OCI-LY7 (cell line): ENCODE data around the gene DIRAS1. TPM values are rescaled to one million over a fixed set of nuclear protein-coding genes. Genes with fewer than 3 reads are reported as not detected.

Experiments used
- BruUV-seq: library from RNA; stranded (reverse); fragments of 400-500 nt; replicated peaks from 2 replicates; lab custom pipeline; 2021; lab: Mats Ljungman, UMichigan
- CTCF ChIA-PET: fragments of 300-600 bp; sonication (Branson Sonifier 250); formaldehyde crosslinking; loops from one replicate; lab custom pipeline; 2022; ENCODE audit warnings: antibody characterized with exemption; ENCODE audit not compliant: unreplicated experiment; lab: Charles Lee
- POLR2A ChIA-PET: fragments of 300-600 bp; sonication (Branson Sonifier 250); formaldehyde crosslinking; loops from one replicate; lab custom pipeline; 2022; ENCODE audit warnings: antibody characterized with exemption; lab: Charles Lee
- DNase-seq: peaks from one replicate; pipeline ENCODE4 v3.0.0-alpha.2; 2015; ENCODE audit warnings: low spot score
- H2AFZ ChIP-seq: fragments of 200-600 bp; sonication (generic), shearing (Covaris generic); 2 replicates; pipeline ENCODE4 v1.6.1; 2014; ENCODE audit warnings: mild to moderate bottlenecking, antibody characterized with exemption, low read length, moderate library complexity
- H3K27ac ChIP-seq: fragments of 200-600 bp; sonication (generic); 2 replicates; pipeline ENCODE4 v1.5.1; 2014; ENCODE audit warnings: mixed run types, low read depth, mild to moderate bottlenecking, moderate library complexity, low read length, inconsistent platforms; ENCODE audit not compliant: poor library complexity, severe bottlenecking
- H3K36me3 ChIP-seq: fragments of 200-600 bp; sonication (generic); 2 replicates; pipeline ENCODE4 v1.6.1; 2014; ENCODE audit warnings: mild to moderate bottlenecking, antibody characterized with exemption, low read length, moderate library complexity, mixed read lengths; ENCODE audit not compliant: insufficient read depth
- H3K4me1 ChIP-seq: fragments of 200-600 bp; sonication (generic); 2 replicates; pipeline ENCODE4 v1.5.1; 2014; ENCODE audit warnings: mild to moderate bottlenecking, low read length; ENCODE audit not compliant: insufficient read depth, poor library complexity, severe bottlenecking
- H3K4me2 ChIP-seq: fragments of 200-600 bp; sonication (generic); 2 replicates; pipeline ENCODE4 v1.6.1; 2014; ENCODE audit warnings: mild to moderate bottlenecking, low read length
- H3K4me3 ChIP-seq: fragments of 200-600 bp; sonication (generic); 2 replicates; pipeline ENCODE4 v1.5.1; 2014; ENCODE audit warnings: mild to moderate bottlenecking, low read depth, low read length; ENCODE audit not compliant: poor library complexity, severe bottlenecking
- H3K79me2 ChIP-seq: fragments of 200-600 bp; sonication (generic); 2 replicates; pipeline ENCODE4 v1.6.1; 2016; ENCODE audit warnings: low read depth, mild to moderate bottlenecking, low read length, moderate library complexity, mixed read lengths; ENCODE audit not compliant: insufficient read depth
- H3K9me2 ChIP-seq: fragments of 200-600 bp; sonication (generic); 2 replicates; pipeline ENCODE4 v1.6.1; 2016; ENCODE audit warnings: mild to moderate bottlenecking, low read length, mixed read lengths; ENCODE audit not compliant: insufficient read depth
- H3K9me3 ChIP-seq: fragments of 200-600 bp; sonication (generic); 2 replicates; pipeline ENCODE4 v1.6.1; 2014; ENCODE audit warnings: mild to moderate bottlenecking, mixed run types, low read length, mixed read lengths
- H4K20me1 ChIP-seq: fragments of 200-600 bp; sonication (generic); 2 replicates; pipeline ENCODE4 v1.6.1; 2014; ENCODE audit warnings: mild to moderate bottlenecking, antibody characterized with exemption, low read length, moderate library complexity, mixed read lengths; ENCODE audit not compliant: insufficient read depth
- CTCF ChIP-seq: fragments of 200-600 bp; sonication (generic); conservative IDR thresholded peaks from 2 replicates; pipeline ENCODE4 v1.5.1; 2014; ENCODE audit warnings: mild to moderate bottlenecking, antibody characterized with exemption, low read length, moderate library complexity, mixed read lengths
- EZH2phosphoT487 ChIP-seq: fragments of 200-600 bp; sonication (generic); IDR thresholded peaks from 2 replicates; pipeline ENCODE4 v1.6.1; 2018; ENCODE audit warnings: low read depth, borderline replicate concordance, mild to moderate bottlenecking, mixed run types, antibody characterized with exemption, low read length, moderate library complexity, mixed read lengths
- intact Hi-C: fragments of 100-400 bp; cut with micrococcal nuclease; formaldehyde crosslinking; loops from one replicate; pipeline ENCODE4 v1.10.0; 2022; ENCODE audit not compliant: unreplicated experiment
- total RNA-seq, 2 experiments: library from RNA; depleted of rRNA in 1 of 2; stranded (reverse); fragments of >200 nt in 1 of 2; shearing (Covaris generic) in 1 of 2; gene quantifications; 2 replicates each; pipeline ENCODE4 v1.2.3, GENCODE V29; 2014 to 2022

Gene DIRAS1
- total RNA-seq, 2 experiments from 2014 or later, result not detected

- H3K27ac ChIP-seq, result no peak overlapping the region
- H3K4me3 ChIP-seq, result no peak overlapping the region
- H3K9me2 ChIP-seq, result no peaks in the 10 kb centered on the region
- CTCF ChIA-PET, result no interaction called here
- TF ChIP-seq CTCF (no peak), EZH2phosphoT487 (no peak)
- no peak overlapping the region for H3K4me2 ChIP-seq
- H3K79me2 ChIP-seq, result no peaks in the 10 kb centered on the region
- H4K20me1 ChIP-seq, result no peaks in the 10 kb centered on the region
- peaks cover 16% of the 10 kb centered on the region for H3K4me1 ChIP-seq
- no TSS peak for BruUV-seq
- POLR2A ChIA-PET, result no interaction called here
- intact Hi-C loops, result no loop called here
- no peaks in the 10 kb centered on the region for H3K36me3 ChIP-seq
- no peak overlapping the region for H2AFZ ChIP-seq
- 0 out of 2 replicates have a peak, but pooled peaks cover 7% of the 10 kb centered on the region for H3K9me3 ChIP-seq
- no peak for DNase-seq
Observed at GRCh38 chr19:2719232-2719735, 1.9 kb downstream of the DIRAS1 start.

- no peak overlapping the region for H3K4me3 ChIP-seq
- no peak overlapping the region for H2AFZ ChIP-seq
- CTCF ChIA-PET, result no interaction called here
- DNase-seq, result no peak
- POLR2A ChIA-PET, result no interaction called here
- H4K20me1 ChIP-seq, result no peaks in the 10 kb centered on the region
- intact Hi-C loops, result no loop called here
- TF ChIP-seq CTCF, result no peak
- TF ChIP-seq EZH2phosphoT487, result no peak
- H3K36me3 ChIP-seq, result no peaks in the 10 kb centered on the region
- no peak overlapping the region for H3K27ac ChIP-seq
- H3K9me2 ChIP-seq, result no peaks in the 10 kb centered on the region
- BruUV-seq, result no TSS peak
- 0 out of 2 replicates have a peak, but pooled peaks cover 7% of the 10 kb centered on the region for H3K9me3 ChIP-seq
- H3K4me2 ChIP-seq, result no peak overlapping the region
- no peaks in the 10 kb centered on the region for H3K79me2 ChIP-seq
- peaks cover 16% of the 10 kb centered on the region for H3K4me1 ChIP-seq
Observed at GRCh38 chr19:2717638-2718541, 3.3 kb downstream of the DIRAS1 start.
